ENCODE measurements around the gene LRRC7. TPM values are rescaled to one million over a fixed set of nuclear protein-coding genes. Genes with fewer than 3 reads are reported as not detected.

The LRRC7 gene
- total and polyA plus RNA-seq, 2 of the 8 experiments (the other 6 are each of a cell fraction or from before 2014, with no cell fraction given): 0.03 to 0.17 TPM

GRCh38 chr1:69985901-69986439, 418.2 kb downstream of the LRRC7 start:
- Histone ChIP-seq H3K9me3 (ENCODE audit: insufficient read depth in 2 of 2, low read depth in 1 of 2, low read length in 1 of 2) (no peaks in the 10 kb centered on the region), H3K4me3 (ENCODE audit: extremely low read depth in 1 of 4, insufficient read depth in 2 of 4, low read depth in 3 of 4, low read length in 4 of 4) (no peak overlapping the region), H3K9ac (replicated peaks in 1 of 4; ENCODE audit: extremely low read depth in 1 of 4, low read depth in 3 of 4, low read length in 3 of 4) (no peak overlapping the region), H2BK5ac (ENCODE audit: low read depth, low read length) (no peak overlapping the region), H4K91ac (replicated peaks; ENCODE audit: insufficient read length, low read length) (no peak overlapping the region), H2BK20ac (ENCODE audit: low read length) (no peak overlapping the region), H3K23ac (ENCODE audit: insufficient read length) (no peak overlapping the region), H3K36me3 (ENCODE audit: control insufficient read depth in 2 of 4, insufficient read depth in 4 of 4, low read length in 3 of 4) (no peaks in the 10 kb centered on the region), H2AFZ (ENCODE audit: low read length) (no peak overlapping the region), H2AK5ac (ENCODE audit: low read depth, low read length) (no peak overlapping the region), H2BK15ac (ENCODE audit: low read length) (no peak overlapping the region), H3K79me1 (ENCODE audit: low read depth, low read length) (no peaks in the 10 kb centered on the region), H3K4me2 (ENCODE audit: insufficient read depth in 1 of 2, low read depth in 2 of 2, low read length in 2 of 2) (no peak overlapping the region), H3K27ac (ENCODE audit: low read depth, low read length) (no peak overlapping the region), H2BK120ac (replicated peaks; ENCODE audit: low read depth, low read length) (no peak overlapping the region), H4K5ac (ENCODE audit: insufficient read length, low read depth, low read length) (no peak overlapping the region), H3K14ac (ENCODE audit: insufficient read length) (no peak overlapping the region), H3K4me1 (replicated peaks in 1 of 4; ENCODE audit: control insufficient read depth in 3 of 4, insufficient read depth in 4 of 4, low read length in 3 of 4) (no peaks in the 10 kb centered on the region), H3K79me2 (ENCODE audit: control insufficient read depth in 1 of 2, insufficient read depth in 2 of 2, low read length in 2 of 2) (no peaks in the 10 kb centered on the region), H3K23me2 (ENCODE audit: low read depth, low read length) (no peaks in the 10 kb centered on the region), H2BK12ac (ENCODE audit: low read depth, low read length) (no peak overlapping the region), H3K56ac (replicated peaks; ENCODE audit: insufficient read length, low read depth, low read length) (no peak overlapping the region), H3K18ac (ENCODE audit: extremely low read depth, low read length) (no peak overlapping the region), H4K20me1 (replicated peaks in 1 of 2; ENCODE audit: control insufficient read depth in 1 of 2, insufficient read depth in 2 of 2, low read length in 2 of 2) (no peaks in the 10 kb centered on the region), H4K8ac (ENCODE audit: extremely low read depth, insufficient read depth, low read length) (no peak overlapping the region), H3K27me3 (replicated peaks in 1 of 4; ENCODE audit: control insufficient read depth in 3 of 4, extremely low read depth in 1 of 4, insufficient read depth in 3 of 4, low read length in 3 of 4) (no peaks in the 10 kb centered on the region), H3K4ac (replicated peaks; ENCODE audit: insufficient read length, low read depth, low read length) (no peak overlapping the region)
- TF ChIP-seq, protein P1, sequence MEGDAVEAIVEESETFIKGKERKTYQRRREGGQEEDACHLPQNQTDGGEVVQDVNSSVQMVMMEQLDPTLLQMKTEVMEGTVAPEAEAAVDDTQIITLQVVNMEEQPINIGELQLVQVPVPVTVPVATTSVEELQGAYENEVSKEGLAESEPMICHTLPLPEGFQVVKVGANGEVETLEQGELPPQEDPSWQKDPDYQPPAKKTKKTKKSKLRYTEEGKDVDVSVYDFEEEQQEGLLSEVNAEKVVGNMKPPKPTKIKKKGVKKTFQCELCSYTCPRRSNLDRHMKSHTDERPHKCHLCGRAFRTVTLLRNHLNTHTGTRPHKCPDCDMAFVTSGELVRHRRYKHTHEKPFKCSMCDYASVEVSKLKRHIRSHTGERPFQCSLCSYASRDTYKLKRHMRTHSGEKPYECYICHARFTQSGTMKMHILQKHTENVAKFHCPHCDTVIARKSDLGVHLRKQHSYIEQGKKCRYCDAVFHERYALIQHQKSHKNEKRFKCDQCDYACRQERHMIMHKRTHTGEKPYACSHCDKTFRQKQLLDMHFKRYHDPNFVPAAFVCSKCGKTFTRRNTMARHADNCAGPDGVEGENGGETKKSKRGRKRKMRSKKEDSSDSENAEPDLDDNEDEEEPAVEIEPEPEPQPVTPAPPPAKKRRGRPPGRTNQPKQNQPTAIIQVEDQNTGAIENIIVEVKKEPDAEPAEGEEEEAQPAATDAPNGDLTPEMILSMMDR (IDR thresholded peaks at IDR 0.05; ENCODE audit: control extremely low read depth in 1 of 3, insufficient read depth in 1 of 3, low read depth in 1 of 3, low read length in 3 of 3): no peak
- TF ChIP-seq CREB1 (IDR thresholded peaks at IDR 0.05) (no peak), SIX5 (IDR thresholded peaks at IDR 0.05; ENCODE audit: low read depth, low read length) (no peak), NRF1 (IDR thresholded peaks at IDR 0.05; ENCODE audit: low read depth, low read length) (no peak), ASH2L (IDR thresholded peaks at IDR 0.05; ENCODE audit: low read length) (no peak), TAF1 (IDR thresholded peaks at IDR 0.05; ENCODE audit: low read depth, low read length) (no peak), BRCA1 (IDR thresholded peaks at IDR 0.05; ENCODE audit: low read depth, low read length) (no peak), HDAC2 (IDR thresholded peaks at IDR 0.05; ENCODE audit: borderline replicate concordance in 1 of 2, low read depth in 2 of 2, low read length in 2 of 2) (no peak), PHF8 (conservative IDR thresholded peaks at IDR 0.05; ENCODE audit: low read depth, low read length) (no peak)
- TF ChIP-seq, protein P2, sequence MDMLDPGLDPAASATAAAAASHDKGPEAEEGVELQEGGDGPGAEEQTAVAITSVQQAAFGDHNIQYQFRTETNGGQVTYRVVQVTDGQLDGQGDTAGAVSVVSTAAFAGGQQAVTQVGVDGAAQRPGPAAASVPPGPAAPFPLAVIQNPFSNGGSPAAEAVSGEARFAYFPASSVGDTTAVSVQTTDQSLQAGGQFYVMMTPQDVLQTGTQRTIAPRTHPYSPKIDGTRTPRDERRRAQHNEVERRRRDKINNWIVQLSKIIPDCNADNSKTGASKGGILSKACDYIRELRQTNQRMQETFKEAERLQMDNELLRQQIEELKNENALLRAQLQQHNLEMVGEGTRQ (IDR thresholded peaks at IDR 0.05; ENCODE audit: low read length): no peak
- no peak for DNase-seq (ENCODE audit: low read depth in 1 of 2, low spot score in 2 of 2)
- no peak for FAIRE-seq
- ChIA-PET POLR2A (ENCODE audit: partially characterized antibody) (no interaction called here), CTCF (ENCODE audit: partially characterized antibody) (no interaction called here)
